Heart left ventricle (tissue), 13 donors: ENCODE measurements around the gene UBR1.

Source experiments
- CTCF ChIP-seq, 12 donors: fragments of 200-600 bp; sonication (generic) in 4 of 12; IDR thresholded peaks; one replicate each; pipeline versions ENCODE4 v1.5.0 to v1.8.0; 2018 to 2022; ENCODE audit warnings: antibody characterized with exemption in 12 of 12, mild to moderate bottlenecking in 5 of 12
- POLR2A ChIP-seq, 2 donors: fragments of 450-650 bp; IDR thresholded peaks; one replicate each; pipeline ENCODE4 v1.6.1; 2017; ENCODE audit warnings: antibody characterized with exemption in 2 of 2, mild to moderate bottlenecking in 2 of 2, moderate library complexity in 2 of 2
- donor health status: ischemic (EF 13 %, LVEDD 7.1; RV severe dilation, severe dysfunction).
- donor health status: DM: no; HTN: yes; CAD: no.
- donor health status: DM: no; HTN: no; CAD: no.
- donor health status: ischemic (EF 25% LVEDD 6.9; RV normal size, moderate dysfunction).
- donor health status: ischemic (EF 25% LVEDD 5.7; RV mildly dilated, moderate dysfunction).
- donor health status: ischemic (EF 35%, LVEDD 5.7; RV mildly dilated, moderate dysfunction).
- donor health status: nonischemic (EF 11% LVEDD 7.7; RV severe dilation, severe dysfunction).
- donor health status: DM: yes; HTN: yes; CAD: no.
- donor health status: PGD.
- donor health status: ischemic (EF 29% LVEDD 5.4; RV normal size, mild dysfunction).
- donor health status: nonischemic (EF 23%, LVEDD 6.1; RV moderate dilation, normal function).

GRCh38 chr15:43094416-43095030 lies 11.3 kb downstream of the UBR1 start:
- TF ChIP-seq CTCF (IDR thresholded peaks at IDR 0.05), result no peak
- no peak for TF ChIP-seq POLR2A (IDR thresholded peaks at IDR 0.05)
